Upper lobe of left lung (tissue), 4 donors: Measurements from ENCODE around the gene DYNC1I2.

Source experiments
- EP300 ChIP-seq, 4 donors: sonication (generic); formaldehyde crosslinking; IDR thresholded peaks; one replicate each; pipeline ENCODE4 v1.5.1; 2017; ENCODE audit warnings: antibody characterized with exemption in 4 of 4, control low read depth in 2 of 4
- POLR2A ChIP-seq, 4 donors: fragments of 450-650 bp; IDR thresholded peaks; one replicate each; pipeline ENCODE4 v1.5.1; 2016 to 2017; ENCODE audit warnings: antibody characterized with exemption in 4 of 4, mild to moderate bottlenecking in 2 of 4
- POLR2AphosphoS5 ChIP-seq, 2 donors: sonication (generic); formaldehyde crosslinking; IDR thresholded peaks; one replicate each; pipeline ENCODE4 v1.5.1; 2017; ENCODE audit warnings: antibody characterized with exemption in 2 of 2
- TF ChIP-seq, protein P1 (sequence below), 6 experiments: fragments of 450-650 bp in 4 of 6; fragments of 200-600 bp in 2 of 6; sonication (generic) in 2 of 6; IDR thresholded peaks; one replicate each; pipeline ENCODE4 v1.5.1; 2016 to 2019; ENCODE audit warnings: antibody characterized with exemption in 6 of 6

GRCh38 chr2:171785450-171785849, 98.2 kb downstream of the DYNC1I2 start:
- TF ChIP-seq, protein P1, sequence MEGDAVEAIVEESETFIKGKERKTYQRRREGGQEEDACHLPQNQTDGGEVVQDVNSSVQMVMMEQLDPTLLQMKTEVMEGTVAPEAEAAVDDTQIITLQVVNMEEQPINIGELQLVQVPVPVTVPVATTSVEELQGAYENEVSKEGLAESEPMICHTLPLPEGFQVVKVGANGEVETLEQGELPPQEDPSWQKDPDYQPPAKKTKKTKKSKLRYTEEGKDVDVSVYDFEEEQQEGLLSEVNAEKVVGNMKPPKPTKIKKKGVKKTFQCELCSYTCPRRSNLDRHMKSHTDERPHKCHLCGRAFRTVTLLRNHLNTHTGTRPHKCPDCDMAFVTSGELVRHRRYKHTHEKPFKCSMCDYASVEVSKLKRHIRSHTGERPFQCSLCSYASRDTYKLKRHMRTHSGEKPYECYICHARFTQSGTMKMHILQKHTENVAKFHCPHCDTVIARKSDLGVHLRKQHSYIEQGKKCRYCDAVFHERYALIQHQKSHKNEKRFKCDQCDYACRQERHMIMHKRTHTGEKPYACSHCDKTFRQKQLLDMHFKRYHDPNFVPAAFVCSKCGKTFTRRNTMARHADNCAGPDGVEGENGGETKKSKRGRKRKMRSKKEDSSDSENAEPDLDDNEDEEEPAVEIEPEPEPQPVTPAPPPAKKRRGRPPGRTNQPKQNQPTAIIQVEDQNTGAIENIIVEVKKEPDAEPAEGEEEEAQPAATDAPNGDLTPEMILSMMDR (IDR thresholded peaks at IDR 0.05), result no peak
- no peak for TF ChIP-seq POLR2A (IDR thresholded peaks at IDR 0.05)
- TF ChIP-seq EP300 (IDR thresholded peaks at IDR 0.05), result no peak
- no peak for TF ChIP-seq POLR2AphosphoS5 (IDR thresholded peaks at IDR 0.05)
